SK-N-SH treated with all-trans-retinoic acid at 6 μM for 48 hours (cell line): ENCODE data around the gene ATRX.

ENCODE experiments used
- ARNTL ChIP-seq: fragments of 450-650 bp; formaldehyde crosslinking; IDR thresholded peaks from 2 replicates; pipeline ENCODE4 v1.5.0; 2020; ENCODE audit warnings: low read depth, mild to moderate bottlenecking, moderate library complexity, borderline replicate concordance
- SNAI2 ChIP-seq: fragments of 250-450 bp; sonication (Bioruptor Pico); IDR thresholded peaks from 2 replicates; pipeline ENCODE4 v1.5.0; 2020; ENCODE audit warnings: mild to moderate bottlenecking, moderate library complexity
- ZNF70 ChIP-seq: fragments of 450-650 bp; formaldehyde crosslinking; IDR thresholded peaks from 2 replicates; pipeline ENCODE4 v1.5.0; 2020; ENCODE audit warnings: mild to moderate bottlenecking, moderate library complexity
- ZNF8 ChIP-seq: fragments of 450-650 bp; formaldehyde crosslinking; IDR thresholded peaks from 2 replicates; pipeline ENCODE4 v1.5.0; 2020; ENCODE audit warnings: mild to moderate bottlenecking, moderate library complexity
- TF ChIP-seq, protein P1 (sequence below): fragments of 250-450 bp; sonication (Bioruptor Pico); IDR thresholded peaks from 2 replicates; pipeline ENCODE4 v1.5.1; 2021; ENCODE audit warnings: mild to moderate bottlenecking, moderate library complexity
- TF ChIP-seq, protein P2 (sequence below): fragments of 250-450 bp; sonication (Bioruptor Pico); IDR thresholded peaks from 2 replicates; pipeline ENCODE4 v1.8.0; 2020; ENCODE audit warnings: mild to moderate bottlenecking, moderate library complexity, borderline replicate concordance
- TF ChIP-seq, protein P3 (sequence below): fragments of 250-450 bp; sonication (Bioruptor Pico); IDR thresholded peaks from 2 replicates; pipeline ENCODE4 v1.8.0; 2021; ENCODE audit warnings: low read depth, mild to moderate bottlenecking, moderate library complexity, borderline replicate concordance

DNA sequence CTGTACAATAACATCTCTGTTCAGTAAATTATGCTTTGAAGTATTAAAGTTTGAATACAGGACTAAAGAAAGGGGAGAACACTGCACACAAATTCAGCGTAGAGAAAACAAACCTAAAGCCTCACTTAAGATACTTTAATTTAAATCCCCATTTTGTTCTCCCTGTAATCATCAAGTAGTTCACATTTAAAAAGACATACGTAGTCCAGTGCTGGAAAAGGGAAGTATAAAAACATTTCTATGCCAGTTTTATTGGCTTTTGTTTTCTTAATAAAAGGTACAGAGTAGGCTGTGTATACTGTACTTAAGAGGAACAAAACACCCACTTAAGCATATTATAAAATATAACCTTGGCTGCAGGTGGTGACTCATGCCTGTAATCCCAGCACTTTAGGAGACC, 237.3 kb downstream of the ATRX start:
- no peak for TF ChIP-seq ARNTL (CRISPR knock-in tag)
- TF ChIP-seq, protein P1, sequence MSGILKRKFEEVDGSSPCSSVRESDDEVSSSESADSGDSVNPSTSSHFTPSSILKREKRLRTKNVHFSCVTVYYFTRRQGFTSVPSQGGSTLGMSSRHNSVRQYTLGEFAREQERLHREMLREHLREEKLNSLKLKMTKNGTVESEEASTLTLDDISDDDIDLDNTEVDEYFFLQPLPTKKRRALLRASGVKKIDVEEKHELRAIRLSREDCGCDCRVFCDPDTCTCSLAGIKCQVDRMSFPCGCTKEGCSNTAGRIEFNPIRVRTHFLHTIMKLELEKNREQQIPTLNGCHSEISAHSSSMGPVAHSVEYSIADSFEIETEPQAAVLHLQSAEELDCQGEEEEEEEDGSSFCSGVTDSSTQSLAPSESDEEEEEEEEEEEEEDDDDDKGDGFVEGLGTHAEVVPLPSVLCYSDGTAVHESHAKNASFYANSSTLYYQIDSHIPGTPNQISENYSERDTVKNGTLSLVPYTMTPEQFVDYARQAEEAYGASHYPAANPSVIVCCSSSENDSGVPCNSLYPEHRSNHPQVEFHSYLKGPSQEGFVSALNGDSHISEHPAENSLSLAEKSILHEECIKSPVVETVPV (CRISPR knock-in tag), result no peak
- TF ChIP-seq, protein P2, sequence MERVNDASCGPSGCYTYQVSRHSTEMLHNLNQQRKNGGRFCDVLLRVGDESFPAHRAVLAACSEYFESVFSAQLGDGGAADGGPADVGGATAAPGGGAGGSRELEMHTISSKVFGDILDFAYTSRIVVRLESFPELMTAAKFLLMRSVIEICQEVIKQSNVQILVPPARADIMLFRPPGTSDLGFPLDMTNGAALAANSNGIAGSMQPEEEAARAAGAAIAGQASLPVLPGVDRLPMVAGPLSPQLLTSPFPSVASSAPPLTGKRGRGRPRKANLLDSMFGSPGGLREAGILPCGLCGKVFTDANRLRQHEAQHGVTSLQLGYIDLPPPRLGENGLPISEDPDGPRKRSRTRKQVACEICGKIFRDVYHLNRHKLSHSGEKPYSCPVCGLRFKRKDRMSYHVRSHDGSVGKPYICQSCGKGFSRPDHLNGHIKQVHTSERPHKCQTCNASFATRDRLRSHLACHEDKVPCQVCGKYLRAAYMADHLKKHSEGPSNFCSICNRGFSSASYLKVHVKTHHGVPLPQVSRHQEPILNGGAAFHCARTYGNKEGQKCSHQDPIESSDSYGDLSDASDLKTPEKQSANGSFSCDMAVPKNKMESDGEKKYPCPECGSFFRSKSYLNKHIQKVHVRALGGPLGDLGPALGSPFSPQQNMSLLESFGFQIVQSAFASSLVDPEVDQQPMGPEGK (CRISPR knock-in tag), result no peak
- TF ChIP-seq, protein P3, sequence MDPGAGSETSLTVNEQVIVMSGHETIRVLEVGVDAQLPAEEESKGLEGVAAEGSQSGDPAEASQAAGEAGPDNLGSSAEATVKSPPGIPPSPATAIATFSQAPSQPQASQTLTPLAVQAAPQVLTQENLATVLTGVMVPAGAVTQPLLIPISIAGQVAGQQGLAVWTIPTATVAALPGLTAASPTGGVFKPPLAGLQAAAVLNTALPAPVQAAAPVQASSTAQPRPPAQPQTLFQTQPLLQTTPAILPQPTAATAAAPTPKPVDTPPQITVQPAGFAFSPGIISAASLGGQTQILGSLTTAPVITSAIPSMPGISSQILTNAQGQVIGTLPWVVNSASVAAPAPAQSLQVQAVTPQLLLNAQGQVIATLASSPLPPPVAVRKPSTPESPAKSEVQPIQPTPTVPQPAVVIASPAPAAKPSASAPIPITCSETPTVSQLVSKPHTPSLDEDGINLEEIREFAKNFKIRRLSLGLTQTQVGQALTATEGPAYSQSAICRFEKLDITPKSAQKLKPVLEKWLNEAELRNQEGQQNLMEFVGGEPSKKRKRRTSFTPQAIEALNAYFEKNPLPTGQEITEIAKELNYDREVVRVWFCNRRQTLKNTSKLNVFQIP (CRISPR knock-in tag), result no peak
- TF ChIP-seq ZNF8, result no peak
- TF ChIP-seq SNAI2, result no peak
- no peak for TF ChIP-seq ZNF70
